GM18511 (cell line): ENCODE data around the gene FAM168A.
"Not testable (repeated sequence)": the region's sequence is repeated elsewhere in the genome, so short reads cannot be mapped to it uniquely, and the experiment has no call there.

ENCODE experiments used
- ATAC-seq: cut with Tn5 transposase; IDR thresholded peaks from one replicate; pipeline ENCODE4 v1.9.1; 2021; ENCODE audit warnings: mild to moderate bottlenecking, moderate library complexity; ENCODE audit not compliant: unreplicated experiment

The FAM168A gene

DNA sequence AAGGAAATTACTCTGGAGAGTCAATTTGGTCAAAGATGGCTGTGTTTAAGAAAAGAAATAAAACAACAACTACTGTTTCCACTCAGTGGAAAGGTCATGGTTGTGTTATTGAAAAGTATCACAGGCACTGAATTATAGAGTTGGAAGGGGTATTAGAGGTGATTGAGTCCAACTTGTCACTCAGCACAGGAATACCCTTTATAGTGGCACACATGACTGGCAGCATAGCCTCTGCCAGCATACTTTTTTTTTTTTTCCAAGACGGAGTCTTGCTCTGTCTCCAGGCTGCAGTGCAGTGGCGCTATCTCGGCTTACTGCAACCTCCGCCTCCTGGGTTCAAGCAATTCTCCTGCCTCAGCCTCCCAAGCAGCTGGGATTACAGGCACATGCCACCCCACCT, 161.1 kb downstream of the FAM168A start:
- ATAC-seq = not testable (repeated sequence)

DNA sequence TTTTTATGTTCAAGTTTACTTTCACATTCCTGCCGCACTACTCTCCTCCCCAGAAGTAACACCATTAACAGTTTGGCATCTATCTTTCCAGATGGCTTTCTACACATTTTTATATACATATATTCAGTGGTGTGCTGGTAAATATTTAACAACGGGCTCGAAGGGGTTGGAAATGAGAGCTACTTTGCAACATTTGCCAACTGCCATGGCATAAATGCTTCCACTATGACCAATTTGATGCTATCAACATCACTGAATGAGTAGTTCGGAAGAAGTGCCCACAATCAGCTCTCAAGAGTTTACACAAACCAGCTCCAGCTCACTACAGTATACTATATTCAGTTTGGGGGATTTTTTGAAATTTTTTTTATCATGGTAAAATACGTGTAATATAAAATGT, 166.5 kb downstream of the FAM168A start:
- ATAC-seq = no peak

DNA sequence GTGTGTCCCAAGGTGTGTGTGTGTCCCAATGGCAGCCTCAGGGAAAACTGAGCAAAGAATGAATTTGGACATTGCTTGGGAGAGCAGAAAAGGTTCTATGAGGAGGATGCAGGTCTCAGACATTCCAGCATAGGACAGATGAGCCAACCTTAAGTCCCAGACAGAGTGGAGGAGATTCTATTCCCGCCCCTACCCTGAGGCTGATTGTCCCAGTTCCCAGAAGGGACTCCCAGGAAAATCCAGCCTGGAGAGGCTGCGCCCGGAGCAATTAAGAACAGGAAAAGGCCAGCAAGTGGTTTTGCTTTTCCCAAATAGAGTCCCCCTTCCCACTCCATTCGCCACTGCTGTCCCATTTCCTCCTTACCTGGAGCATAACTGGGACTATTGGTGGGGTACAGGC, 167.6 kb downstream of the FAM168A start:
- no peak for ATAC-seq

DNA sequence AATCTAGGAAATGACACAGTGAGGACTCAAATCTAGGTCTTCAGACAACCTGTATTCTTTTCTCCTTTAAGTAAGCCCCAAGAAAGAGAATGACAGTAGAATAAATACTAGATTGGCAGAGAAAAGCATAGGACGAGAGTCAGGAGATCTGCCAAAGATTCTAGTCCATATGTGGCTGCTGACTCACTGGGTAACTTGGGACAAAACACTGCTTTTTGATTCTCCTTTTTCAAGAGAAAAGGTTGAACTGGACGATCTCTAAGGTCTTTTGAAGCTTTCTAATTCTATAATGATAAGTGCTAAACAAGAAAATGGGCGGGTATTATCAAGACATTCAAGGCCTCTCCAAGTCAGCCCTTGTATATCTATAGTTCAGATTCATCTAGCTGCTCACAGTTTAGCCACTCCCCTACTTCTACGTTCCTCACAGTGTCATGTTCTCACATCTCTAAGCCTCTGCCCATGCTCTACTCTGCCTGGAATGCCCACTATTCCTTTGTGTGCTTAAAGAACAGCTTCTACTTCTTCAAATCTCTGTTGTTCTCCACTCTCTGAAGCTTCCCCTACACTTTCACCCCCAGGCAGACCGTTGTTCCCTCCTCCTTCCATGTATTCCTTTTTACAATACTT, 168.7 kb downstream of the FAM168A start:
- ATAC-seq = no peak

DNA sequence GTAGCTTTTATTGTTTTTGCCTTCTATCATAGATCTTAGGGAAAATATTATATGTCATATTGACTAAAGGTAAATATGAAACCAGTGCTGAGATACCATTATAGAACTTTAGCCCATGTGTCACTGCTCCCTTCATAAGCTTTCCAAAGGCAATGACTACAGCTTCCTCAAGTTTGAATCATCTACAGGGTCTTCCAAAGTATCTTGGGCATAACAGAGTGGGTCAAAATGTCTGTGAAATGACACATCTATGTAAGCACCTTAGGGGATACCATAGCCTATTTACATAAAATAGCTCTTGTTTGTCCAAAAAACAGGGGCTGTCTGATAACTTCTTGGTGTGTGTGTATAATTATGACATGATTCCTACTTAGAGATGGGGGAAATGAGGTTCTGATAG, 169.2 kb downstream of the FAM168A start:
- ATAC-seq = no peak

DNA sequence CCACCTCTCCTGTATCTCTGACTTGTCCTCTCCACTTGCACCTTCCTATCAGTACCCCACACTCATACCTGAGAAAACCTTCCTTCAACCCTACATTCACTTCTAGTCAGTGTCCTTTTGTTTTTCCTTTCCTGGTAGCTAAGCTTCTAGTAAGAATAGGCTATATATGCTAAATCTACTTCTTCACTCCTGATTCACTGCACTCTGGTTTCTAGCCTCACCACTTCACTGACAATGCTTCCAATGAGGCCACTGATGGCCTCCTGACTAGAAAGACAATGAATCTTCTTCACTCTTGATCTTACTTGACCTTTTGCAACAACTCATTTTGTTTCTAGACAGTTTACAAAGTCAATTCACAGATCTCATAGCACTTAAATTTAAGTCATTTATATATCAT, 169.7 kb downstream of the FAM168A start:
- ATAC-seq = no peak

DNA sequence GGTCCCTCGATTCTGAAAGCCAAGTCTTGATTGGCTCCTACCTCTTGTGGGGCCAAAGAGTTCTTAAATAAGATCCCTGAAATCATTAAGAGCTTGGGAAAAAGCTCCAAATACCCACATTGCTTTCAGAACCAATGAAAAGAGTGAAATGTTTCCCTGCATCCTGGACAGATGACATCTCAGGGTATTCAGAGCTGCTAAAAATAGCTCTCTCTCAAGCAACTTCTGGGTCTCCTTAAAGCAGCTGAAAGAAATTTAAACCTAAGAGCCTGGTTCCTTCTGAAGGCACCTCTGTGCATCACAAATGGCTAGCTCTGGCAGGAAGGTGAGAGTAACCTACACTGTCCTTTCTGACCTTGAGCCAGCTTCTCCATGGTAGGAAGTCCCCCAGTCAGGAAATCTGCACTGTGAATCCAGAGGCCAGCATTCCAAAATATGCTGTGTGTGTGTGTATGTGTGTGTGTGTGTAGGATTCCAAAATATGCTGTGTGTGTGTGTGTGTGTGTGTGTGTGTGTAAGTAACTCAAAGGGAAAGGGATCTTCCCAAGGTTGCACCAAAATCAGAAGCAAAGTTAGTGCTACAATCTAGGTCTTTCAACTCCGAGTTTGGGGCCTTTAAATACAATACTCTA, 171.6 kb downstream of the FAM168A start:
- no peak for ATAC-seq

DNA sequence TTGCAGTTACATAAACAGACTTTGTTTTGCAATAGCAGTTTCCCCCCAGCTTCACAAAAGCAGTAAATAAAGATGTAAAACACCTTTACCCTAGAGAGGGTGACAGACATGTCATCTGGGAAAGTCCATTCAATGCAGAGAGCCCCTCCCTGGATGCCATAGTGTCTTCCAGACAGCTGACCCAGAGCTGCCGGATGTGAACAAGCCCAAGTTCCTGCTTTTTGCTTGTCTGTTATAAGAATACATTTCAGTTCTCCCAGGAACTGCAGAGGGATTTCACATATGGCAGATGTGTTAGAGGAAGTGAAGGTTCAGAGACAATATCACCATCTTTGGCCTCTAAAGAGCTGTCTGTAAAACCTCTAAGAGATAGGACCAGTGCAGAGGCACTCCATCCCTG, 172.8 kb downstream of the FAM168A start:
- no peak for ATAC-seq

DNA sequence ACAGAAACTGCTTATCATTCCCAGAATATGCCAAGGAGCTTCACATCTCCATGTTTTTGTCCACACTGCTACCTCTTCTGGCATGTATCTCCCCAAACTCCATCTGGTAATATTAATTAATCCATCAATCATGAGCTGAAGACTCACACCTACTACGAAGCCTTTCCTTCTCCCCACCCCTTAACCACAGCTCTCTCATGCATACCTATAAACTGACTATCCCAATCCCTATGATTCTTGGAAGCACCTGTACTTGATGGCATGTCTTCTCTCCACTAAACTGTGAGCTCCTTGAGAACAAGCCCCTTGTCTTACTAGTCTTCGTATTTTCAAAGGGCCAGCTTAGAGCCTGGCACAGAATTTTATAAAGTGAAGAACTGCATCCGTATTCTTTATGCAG, 174.4 kb downstream of the FAM168A start:
- ATAC-seq = no peak

DNA sequence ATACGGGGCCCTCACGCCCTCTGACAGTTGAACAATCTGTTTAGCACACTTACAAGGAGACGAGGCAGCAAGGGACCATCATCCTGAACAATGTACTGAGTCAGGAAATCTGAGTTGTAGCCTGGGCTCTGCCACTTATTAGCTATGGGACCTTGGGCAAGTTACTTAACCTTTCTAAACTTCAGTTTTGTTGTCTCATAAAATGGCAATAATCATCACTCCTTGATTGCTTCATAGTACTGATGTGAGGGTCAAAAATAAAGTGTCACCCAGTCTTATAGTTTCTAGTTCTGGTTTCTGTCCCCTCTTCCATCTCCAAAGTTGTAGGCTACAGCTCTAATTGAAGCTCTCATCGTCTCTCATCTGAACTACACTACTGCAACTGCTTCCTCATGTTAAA, 175.0 kb downstream of the FAM168A start:
- ATAC-seq = no peak

DNA sequence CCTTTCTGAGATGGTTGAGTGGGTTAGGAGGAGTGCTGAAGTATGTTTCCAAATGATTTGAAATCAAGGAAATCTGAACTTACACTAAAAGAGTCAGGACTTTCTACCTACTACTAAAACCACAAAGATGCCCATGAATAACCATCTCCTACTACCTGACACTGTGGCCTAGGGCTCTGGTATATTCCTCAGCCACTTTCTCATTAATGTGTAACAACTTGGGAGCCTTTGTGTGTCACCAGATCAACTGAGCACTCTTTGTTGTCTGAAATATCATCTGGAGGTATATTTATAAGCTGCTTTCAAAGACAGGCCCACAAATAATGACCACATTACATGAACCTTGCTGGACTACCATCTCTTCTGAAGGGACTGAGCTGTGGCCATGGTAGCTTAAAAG, 177.8 kb downstream of the FAM168A start:
- ATAC-seq = no peak

DNA sequence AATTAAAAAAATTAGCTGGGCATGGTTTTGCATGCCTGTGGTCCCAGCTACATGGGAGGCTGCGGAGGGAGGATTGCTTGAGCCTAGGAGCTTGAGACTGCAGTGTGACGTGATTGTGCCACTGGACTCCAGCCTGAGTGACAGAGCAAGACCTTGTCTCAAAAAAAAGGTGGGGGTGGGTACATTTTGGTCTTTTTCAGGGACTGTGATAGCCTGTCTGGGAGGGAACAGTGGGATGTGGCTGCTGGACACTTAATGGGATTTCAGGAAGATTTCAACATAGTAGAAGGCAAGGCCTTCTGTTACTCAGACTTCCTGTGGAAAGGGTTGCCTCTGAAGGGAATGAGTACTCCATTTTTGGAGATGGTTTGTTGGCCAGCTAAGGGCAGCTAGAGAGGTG, 181.1 kb downstream of the FAM168A start:
- no peak for ATAC-seq

DNA sequence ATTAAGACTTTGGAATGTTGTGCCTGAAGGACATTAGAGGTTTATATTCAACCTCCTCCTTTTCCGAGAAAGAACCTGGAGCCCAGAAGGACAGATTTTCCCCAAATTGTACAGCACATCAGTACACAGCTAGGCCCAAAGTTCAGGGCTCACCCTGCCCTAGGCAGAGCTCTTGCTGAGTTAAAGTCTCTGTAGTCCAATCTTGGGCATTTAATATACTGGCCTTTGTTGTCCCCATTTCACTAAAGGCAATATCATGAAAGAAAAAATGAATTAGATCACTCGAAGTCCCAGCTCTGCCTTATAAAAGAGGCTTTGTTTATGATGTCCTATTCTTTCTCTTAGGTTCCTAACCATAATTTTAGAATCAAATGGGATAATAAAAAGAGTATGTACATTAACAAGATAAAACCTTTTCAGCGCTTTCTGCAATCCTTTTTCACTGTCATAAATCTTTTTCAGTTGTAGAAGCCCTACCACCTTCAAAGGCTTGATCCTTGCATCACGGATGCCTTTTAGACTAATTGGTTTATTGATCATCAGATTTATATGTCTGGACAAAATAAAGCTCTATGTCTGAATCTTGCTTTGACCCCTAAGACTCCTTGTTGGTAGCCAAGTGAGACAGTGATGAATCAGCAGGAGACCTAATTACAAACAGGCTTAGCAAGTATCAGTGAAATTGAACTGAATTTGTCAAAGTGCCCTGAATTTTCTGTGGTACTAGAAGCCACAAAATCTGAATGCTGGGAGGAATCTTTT, 181.9 kb downstream of the FAM168A start:
- ATAC-seq = no peak

DNA sequence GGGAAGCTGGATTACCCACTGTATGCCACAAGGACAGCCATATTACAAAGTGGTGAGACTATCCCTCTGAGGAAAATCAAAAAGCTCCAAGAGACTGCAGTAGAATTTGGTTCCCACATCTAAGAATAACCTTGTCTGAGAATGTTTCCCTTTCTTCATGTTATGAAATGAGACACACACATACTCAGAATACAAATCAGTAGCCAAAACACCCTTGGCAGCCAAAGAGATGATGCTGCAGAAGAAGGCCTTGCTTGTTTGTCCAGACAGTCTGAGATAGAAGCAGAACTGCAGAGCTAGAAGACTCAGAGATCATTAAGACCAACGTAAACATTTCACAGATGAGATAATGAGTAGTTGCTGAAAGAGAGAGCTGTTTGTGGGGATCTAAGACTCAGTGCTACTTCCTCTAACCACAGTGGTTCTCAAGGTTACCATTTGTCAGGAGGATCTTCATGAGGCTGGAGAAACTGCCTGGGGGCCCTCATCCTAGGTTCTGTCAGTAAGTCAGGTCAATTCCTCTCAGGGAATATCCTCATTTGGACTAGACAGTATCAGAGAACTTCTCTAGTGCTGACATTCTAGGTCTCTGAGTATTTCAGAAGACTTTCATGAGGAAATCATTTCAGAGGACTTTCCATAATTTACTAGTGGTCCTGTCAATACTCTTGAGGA, 182.8 kb downstream of the FAM168A start:
- ATAC-seq = no peak

DNA sequence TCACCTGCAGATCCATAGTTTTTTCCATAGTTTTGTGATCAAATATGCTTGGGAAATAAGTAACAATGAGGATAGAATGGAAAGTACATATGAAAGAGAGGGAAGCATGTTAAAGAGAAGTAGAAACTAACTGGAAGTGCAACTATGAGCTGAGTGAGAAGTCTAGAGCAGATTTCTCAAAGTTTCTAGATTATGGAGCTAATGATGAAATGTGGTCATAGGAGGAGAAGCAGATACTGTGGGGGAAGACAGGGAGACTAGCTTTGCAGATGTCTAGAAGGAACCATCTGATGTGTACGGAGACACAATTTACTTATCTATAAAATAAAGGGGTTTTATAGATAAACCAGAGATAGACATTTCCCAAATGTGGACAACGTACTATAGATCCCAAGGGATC, 184.7 kb downstream of the FAM168A start:
- no peak for ATAC-seq

DNA sequence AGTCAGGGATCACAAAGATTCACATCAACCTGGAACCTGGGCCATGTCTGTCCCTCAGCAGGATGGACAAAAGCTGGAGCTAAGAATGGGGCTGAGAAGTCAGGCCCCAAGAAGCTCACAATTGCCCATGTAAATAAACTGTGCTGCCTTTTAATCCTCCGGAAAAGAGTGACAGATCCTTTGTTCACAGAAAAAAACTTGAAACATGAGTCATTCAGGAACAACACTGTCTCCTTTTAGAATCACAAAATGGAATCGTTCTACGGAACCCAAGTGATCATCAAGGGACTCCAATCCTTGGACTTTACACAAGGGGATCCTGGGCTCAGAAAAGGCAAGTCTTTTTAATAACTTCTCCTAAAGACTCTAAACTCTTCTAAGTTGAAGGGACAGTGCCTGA, 185.6 kb downstream of the FAM168A start:
- ATAC-seq = no peak

DNA sequence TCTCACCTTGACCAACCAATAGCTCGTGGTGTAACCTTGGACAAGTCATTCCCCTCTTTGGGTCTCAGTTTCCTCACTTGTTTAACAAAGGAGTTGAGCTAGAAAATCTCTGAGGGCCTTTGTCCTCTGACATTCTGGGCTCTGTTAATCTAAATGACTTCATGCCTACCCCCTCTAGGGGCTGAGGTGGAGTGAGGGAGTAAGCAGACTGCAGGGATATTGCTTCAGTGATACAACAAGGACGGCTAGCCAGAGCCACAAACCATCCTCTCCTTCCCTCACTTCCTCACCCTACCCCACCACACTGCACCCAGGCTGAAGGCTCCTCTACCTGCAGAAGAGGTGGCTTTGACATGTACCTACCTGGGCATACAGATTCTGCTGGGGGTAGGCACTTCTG, 186.9 kb downstream of the FAM168A start:
- ATAC-seq = no peak

DNA sequence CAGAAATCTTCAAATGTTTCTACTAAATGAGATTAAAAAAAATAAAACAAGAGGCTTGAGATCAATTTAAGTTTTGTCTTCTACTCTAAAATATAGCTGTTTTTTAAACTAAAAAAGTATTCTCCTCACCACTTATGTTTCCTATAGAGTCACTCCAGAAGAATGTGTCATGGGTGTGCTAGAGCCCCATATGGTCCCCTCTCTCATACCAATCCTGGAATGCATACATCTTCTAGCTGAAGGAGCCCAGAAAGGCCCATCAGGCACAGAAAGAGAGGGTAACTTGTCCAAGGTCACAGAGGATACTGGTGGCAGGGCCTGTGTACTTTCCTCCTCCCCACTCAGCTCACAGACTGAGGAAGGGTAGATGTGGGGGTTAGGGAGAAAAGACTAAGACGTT, 187.3 kb downstream of the FAM168A start:
- ATAC-seq = no peak

DNA sequence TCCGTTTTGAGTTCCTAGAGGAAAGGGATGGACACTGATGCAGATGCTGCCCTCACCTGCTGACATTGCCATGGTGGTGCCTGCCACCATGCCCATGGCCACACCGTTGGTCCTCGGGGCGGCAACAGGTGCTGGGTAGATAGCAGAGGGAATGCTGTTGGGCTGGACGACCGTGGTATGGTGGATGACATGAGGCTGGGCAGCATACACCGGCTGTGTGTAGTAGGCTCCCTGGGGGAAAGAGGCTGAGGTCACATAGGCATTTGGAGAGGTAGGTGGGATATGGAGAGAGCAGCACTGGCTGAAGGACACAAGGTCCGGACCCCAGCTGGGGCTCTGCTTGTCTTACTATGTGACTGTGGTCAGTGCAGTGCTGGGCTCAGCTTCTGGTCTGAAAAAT, 188.5 kb downstream of the FAM168A start:
- no peak for ATAC-seq

DNA sequence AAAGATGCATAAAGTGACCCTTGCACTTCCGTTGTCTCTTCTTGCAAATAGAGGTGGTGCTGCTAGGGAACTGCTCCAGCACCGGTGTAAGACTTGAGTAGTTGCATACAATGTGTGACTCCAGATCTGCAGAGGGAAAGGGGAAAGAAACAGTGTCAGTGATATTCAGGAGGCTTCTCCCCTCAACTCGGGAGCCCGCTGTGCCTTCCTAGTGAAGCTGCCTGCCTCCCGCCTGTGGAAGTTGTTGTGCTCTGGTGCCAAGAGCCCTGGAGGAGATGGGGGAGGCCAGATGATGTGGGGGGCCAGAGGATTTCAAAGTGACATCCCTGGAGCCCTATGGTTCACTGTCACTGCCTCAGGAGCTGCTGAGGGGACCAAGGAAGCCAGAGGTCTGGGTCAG, 191.3 kb downstream of the FAM168A start:
- no peak for ATAC-seq

DNA sequence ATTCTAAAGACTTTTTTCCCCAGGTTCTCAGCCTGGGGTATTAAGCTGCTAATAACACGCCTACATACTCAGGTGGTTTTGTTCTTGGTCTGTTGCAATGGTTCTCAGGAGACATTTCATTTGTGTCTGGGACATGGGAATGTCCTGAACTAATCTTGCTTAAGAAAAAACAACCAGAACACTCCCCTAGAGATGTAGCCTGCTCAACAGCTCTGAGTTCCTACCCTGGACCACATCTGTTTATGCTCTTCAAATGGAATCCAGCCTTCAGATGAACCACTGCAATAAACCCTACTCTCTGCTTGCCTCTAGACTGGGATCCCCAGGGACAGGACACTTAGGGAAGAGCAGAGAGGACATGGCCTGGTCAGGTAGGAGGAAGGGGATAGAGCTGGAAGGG, 191.8 kb downstream of the FAM168A start:
- no peak for ATAC-seq

DNA sequence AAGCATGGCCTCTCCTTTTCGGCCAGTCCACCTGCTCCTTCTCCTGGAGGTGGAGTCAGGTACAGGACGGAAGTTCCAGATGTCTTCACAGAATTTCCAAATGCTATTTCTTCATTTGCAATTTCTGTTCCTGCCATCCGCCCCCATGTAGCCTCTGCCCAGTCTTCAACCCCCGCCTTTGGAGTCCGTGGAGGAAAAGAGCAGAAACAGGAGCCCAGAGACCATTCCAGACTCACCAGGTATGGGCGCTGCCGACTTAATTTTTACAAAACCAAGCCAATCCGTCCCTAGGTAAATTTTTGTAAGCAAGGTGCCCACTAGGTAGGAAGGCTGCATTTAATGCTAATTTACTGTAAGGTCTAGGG, 192.8 kb downstream of the FAM168A start:
- ATAC-seq = no peak
